Measurements from ENCODE around the gene SPHK2.

DNA sequence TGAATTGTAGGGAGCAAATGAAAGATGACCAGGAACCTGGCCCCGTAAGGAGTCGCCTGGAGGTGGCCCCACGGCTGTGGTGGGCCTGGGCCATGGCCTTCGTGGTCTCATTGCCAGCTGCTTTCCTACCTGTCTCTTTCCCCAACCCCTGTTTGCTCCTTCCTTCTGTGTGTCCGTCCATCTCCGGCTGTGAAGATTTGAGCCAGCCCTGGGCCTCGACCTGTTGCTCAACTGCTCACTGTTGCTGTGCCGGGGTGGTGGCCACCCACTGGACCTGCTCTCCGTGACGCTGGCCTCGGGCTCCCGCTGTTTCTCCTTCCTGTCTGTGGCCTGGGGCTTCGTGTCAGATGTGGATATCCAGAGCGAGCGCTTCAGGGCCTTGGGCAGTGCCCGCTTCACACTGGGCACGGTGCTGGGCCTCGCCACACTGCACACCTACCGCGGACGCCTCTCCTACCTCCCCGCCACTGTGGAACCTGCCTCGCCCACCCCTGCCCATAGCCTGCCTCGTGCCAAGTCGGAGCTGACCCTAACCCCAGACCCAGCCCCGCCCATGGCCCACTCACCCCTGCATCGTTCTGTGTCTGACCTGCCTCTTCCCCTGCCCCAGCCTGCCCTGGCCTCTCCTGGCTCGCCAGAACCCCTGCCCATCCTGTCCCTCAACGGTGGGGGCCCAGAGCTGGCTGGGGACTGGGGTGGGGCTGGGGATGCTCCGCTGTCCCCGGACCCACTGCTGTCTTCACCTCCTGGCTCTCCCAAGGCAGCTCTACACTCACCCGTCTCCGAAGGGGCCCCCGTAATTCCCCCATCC, 9.4 kb downstream of the SPHK2 start:
- TF ChIP-seq, protein P1, sequence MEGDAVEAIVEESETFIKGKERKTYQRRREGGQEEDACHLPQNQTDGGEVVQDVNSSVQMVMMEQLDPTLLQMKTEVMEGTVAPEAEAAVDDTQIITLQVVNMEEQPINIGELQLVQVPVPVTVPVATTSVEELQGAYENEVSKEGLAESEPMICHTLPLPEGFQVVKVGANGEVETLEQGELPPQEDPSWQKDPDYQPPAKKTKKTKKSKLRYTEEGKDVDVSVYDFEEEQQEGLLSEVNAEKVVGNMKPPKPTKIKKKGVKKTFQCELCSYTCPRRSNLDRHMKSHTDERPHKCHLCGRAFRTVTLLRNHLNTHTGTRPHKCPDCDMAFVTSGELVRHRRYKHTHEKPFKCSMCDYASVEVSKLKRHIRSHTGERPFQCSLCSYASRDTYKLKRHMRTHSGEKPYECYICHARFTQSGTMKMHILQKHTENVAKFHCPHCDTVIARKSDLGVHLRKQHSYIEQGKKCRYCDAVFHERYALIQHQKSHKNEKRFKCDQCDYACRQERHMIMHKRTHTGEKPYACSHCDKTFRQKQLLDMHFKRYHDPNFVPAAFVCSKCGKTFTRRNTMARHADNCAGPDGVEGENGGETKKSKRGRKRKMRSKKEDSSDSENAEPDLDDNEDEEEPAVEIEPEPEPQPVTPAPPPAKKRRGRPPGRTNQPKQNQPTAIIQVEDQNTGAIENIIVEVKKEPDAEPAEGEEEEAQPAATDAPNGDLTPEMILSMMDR (conservative IDR thresholded peaks at IDR 0.05; ENCODE audit: low read depth in 2 of 2), result no peak
- no peak for TF ChIP-seq EZH2 (IDR thresholded peaks at IDR 0.05; ENCODE audit: low read depth, unreplicated experiment)

All from GM23338 (cell line).